Measurements from ENCODE around the gene NHS.

DNA sequence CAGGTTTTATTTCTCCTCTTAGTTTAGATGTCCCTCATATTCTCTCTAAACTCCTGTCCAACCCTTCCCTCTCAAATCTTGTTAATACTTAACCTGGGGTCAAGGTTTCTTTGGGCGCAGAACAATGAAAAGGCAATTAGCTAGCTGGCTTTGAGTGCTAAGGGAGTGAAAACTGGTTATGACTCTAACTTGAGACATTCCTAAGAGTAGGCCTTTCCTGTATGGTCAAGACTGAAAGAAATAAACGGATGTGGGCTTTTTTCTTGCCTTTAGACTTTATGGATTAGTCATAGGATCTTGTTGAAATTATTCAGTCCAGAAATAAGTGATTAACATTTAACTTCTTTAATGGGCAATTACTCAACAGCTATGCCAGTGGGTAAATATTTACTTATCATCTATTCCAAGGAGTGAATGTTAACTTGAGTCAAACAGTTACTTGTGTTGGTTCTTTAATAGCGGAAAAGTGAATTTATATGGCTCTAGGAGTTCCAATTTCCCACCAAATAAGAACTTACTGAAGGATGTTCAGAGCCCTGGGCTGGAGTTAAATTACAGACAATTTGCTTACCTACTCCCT is 220.5 kb downstream of the NHS start:
- TF ChIP-seq, protein P1, sequence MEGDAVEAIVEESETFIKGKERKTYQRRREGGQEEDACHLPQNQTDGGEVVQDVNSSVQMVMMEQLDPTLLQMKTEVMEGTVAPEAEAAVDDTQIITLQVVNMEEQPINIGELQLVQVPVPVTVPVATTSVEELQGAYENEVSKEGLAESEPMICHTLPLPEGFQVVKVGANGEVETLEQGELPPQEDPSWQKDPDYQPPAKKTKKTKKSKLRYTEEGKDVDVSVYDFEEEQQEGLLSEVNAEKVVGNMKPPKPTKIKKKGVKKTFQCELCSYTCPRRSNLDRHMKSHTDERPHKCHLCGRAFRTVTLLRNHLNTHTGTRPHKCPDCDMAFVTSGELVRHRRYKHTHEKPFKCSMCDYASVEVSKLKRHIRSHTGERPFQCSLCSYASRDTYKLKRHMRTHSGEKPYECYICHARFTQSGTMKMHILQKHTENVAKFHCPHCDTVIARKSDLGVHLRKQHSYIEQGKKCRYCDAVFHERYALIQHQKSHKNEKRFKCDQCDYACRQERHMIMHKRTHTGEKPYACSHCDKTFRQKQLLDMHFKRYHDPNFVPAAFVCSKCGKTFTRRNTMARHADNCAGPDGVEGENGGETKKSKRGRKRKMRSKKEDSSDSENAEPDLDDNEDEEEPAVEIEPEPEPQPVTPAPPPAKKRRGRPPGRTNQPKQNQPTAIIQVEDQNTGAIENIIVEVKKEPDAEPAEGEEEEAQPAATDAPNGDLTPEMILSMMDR (IDR thresholded peaks at IDR 0.05) = no peak
- TF ChIP-seq POLR2A (IDR thresholded peaks at IDR 0.05) = no peak
